ENCODE results near the gene SLC25A14.
A peak's percentile ranks its signal among the peaks of the same experiment; 100 is the strongest.
"Not testable (repeated sequence)": the region's sequence is repeated elsewhere in the genome, so short reads cannot be mapped to it uniquely, and the experiment has no call there.

SLC25A14 gene

GRCh38 chrX:130301405-130301804, 38.3 kb upstream of the SLC25A14 start:
- no peak for TF ChIP-seq CTCF (conservative IDR thresholded peaks at IDR 0.05; ENCODE audit: low read length)
- H3K4me3 ChIP-seq (ENCODE audit: low read length) = no peak overlapping the region
- DNase-seq (ENCODE audit: low read depth) = no peak

GRCh38 chrX:130301977-130302376, 37.7 kb upstream of the SLC25A14 start:
- no peak overlapping the region for H3K4me3 ChIP-seq (ENCODE audit: low read length)
- no peak for TF ChIP-seq CTCF (conservative IDR thresholded peaks at IDR 0.05; ENCODE audit: low read length)

GRCh38 chrX:130304587-130305368, 34.9 kb upstream of the SLC25A14 start:
- no peak for DNase-seq (ENCODE audit: low read depth)
- no peak overlapping the region for H3K4me3 ChIP-seq (ENCODE audit: low read length)
- no peak for TF ChIP-seq CTCF (conservative IDR thresholded peaks at IDR 0.05; ENCODE audit: low read length)

More at GRCh38 chrX:130301977-130302376, 37.7 kb upstream of the SLC25A14 start:
- no peak for DNase-seq (ENCODE audit: low read depth)

GRCh38 chrX:130319886-130320285, 19.8 kb upstream of the SLC25A14 start:
- H3K4me3 ChIP-seq (ENCODE audit: low read length); DNase-seq (ENCODE audit: low read depth): not testable (repeated sequence)

- no peak for DNase-seq (ENCODE audit: low read depth)
- no peak overlapping the region for H3K4me3 ChIP-seq (ENCODE audit: low read length)
- TF ChIP-seq CTCF (conservative IDR thresholded peaks at IDR 0.05; ENCODE audit: low read length) = no peak
Measured at GRCh38 chrX:130321550-130321949, 18.2 kb upstream of the SLC25A14 start.

GRCh38 chrX:130330146-130330545, 9.6 kb upstream of the SLC25A14 start:
- no peak for TF ChIP-seq CTCF (conservative IDR thresholded peaks at IDR 0.05; ENCODE audit: low read length)
- no peak for DNase-seq (ENCODE audit: low read depth)
- no peak overlapping the region for H3K4me3 ChIP-seq (ENCODE audit: low read length)

GRCh38 chrX:130330706-130331105, 9.0 kb upstream of the SLC25A14 start:
- DNase-seq (ENCODE audit: low read depth) = peak; percentile 39
- H3K4me3 ChIP-seq (ENCODE audit: low read length) = no peak overlapping the region
- TF ChIP-seq CTCF (conservative IDR thresholded peaks at IDR 0.05; ENCODE audit: low read length) = peak; percentile 47
